Measurements from ENCODE around the gene RIMBP2.

DNA sequence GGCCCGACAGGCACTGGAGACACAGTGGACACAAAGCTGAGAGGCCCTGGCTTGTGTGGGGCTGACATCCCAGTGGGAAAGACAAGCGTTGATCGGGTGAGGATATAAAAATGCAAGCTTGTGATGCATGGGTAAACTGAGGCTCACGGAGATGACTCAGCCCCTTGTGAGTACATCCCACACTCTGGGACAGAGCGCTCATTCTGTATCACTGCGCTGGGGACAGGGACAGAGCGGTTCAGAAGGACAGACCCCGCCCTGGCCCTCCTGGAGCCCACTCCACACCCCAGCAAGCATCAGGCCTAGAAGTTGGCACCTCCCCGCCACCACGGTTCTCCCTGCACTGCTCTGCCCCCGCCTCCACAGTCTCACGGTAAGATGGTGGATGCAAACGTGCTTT lies 222.1 kb downstream of the RIMBP2 start:
- TF ChIP-seq, protein P1, sequence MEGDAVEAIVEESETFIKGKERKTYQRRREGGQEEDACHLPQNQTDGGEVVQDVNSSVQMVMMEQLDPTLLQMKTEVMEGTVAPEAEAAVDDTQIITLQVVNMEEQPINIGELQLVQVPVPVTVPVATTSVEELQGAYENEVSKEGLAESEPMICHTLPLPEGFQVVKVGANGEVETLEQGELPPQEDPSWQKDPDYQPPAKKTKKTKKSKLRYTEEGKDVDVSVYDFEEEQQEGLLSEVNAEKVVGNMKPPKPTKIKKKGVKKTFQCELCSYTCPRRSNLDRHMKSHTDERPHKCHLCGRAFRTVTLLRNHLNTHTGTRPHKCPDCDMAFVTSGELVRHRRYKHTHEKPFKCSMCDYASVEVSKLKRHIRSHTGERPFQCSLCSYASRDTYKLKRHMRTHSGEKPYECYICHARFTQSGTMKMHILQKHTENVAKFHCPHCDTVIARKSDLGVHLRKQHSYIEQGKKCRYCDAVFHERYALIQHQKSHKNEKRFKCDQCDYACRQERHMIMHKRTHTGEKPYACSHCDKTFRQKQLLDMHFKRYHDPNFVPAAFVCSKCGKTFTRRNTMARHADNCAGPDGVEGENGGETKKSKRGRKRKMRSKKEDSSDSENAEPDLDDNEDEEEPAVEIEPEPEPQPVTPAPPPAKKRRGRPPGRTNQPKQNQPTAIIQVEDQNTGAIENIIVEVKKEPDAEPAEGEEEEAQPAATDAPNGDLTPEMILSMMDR (IDR thresholded peaks at IDR 0.05; ENCODE audit: borderline replicate concordance, extremely low read depth, low read length, poor library complexity, severe bottlenecking), result no peak
- no peak for TF ChIP-seq EZH2 (IDR thresholded peaks at IDR 0.05; ENCODE audit: borderline replicate concordance, low read depth, low read length, severe bottlenecking)
